Fibroblast of the aortic adventitia (primary cell): ENCODE data around the gene PRKAG3. TPM values are rescaled to one million over a fixed set of nuclear protein-coding genes. Genes with fewer than 3 reads are reported as not detected.
A peak's percentile ranks its signal among the peaks of the same experiment; 100 is the strongest.

ENCODE experiments used
- DNase-seq: peaks from one replicate; pipeline ENCODE4 v3.0.0-alpha.2; 2010; ENCODE audit warnings: low read depth
- H3K4me3 ChIP-seq: 2 replicates; pipeline ENCODE4 v1.5.1; 2011; ENCODE audit warnings: low read depth, mild to moderate bottlenecking, control low read depth, low read length, moderate library complexity
- total RNA-seq: library from RNA; depleted of rRNA; stranded (reverse); fragments of >200 nt; gene quantifications from 2 replicates; pipeline ENCODE4 v1.2.3, GENCODE V29; 2012; ENCODE audit warnings: low replicate concordance
- TF ChIP-seq, protein P1 (sequence below): IDR thresholded peaks from 2 replicates; pipeline ENCODE4 v1.5.1; 2011; ENCODE audit warnings: mild to moderate bottlenecking, low read length, control low read depth, inconsistent platforms; ENCODE audit not compliant: insufficient read depth

Gene PRKAG3
- total RNA-seq, 1 donor: 0.18 TPM

DNA sequence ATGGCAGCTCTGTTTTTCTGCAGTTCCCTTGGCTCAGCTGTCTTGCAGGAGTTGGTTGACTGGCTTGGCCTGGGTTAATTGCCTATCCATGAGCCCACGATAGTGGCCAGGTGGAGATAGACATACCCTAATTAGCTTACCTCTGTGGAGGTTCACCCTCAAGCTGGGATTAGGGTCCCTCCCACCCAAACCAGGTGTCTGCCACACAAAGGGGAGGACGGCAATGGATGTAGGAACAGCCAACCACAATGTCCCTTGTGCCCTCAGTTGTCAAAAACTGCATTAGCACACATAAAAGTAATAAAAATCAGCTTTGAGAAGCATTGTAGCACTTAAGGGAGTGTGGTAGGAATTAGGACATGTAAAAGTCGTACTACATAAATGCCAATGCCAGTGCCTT, 45.5 kb downstream of the PRKAG3 start:
- TF ChIP-seq, protein P1, sequence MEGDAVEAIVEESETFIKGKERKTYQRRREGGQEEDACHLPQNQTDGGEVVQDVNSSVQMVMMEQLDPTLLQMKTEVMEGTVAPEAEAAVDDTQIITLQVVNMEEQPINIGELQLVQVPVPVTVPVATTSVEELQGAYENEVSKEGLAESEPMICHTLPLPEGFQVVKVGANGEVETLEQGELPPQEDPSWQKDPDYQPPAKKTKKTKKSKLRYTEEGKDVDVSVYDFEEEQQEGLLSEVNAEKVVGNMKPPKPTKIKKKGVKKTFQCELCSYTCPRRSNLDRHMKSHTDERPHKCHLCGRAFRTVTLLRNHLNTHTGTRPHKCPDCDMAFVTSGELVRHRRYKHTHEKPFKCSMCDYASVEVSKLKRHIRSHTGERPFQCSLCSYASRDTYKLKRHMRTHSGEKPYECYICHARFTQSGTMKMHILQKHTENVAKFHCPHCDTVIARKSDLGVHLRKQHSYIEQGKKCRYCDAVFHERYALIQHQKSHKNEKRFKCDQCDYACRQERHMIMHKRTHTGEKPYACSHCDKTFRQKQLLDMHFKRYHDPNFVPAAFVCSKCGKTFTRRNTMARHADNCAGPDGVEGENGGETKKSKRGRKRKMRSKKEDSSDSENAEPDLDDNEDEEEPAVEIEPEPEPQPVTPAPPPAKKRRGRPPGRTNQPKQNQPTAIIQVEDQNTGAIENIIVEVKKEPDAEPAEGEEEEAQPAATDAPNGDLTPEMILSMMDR: no peak
- H3K4me3 ChIP-seq: no peak overlapping the region
- DNase-seq: no peak

DNA sequence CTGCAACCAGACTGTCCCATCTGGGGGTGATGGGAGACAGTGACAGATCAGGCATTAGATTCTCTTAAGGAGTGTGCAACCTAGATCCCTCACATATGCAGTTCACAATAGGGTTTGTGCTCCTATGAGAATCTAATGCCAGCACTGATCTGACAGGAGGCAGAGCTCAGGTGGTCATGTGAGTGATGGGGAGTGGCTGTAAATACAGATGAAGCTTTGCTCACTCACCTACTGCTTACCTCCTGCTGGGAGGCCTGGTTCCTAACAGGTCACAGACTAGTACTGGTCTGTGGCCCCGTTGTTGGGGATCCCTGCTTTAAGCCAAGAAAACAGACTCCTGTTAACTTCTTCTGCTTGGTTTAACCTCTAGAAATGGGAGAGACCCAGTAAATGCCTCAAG, 46.5 kb downstream of the PRKAG3 start:
- H3K4me3 ChIP-seq: no peak overlapping the region
- TF ChIP-seq, protein P1: no peak
- no peak for DNase-seq

DNA sequence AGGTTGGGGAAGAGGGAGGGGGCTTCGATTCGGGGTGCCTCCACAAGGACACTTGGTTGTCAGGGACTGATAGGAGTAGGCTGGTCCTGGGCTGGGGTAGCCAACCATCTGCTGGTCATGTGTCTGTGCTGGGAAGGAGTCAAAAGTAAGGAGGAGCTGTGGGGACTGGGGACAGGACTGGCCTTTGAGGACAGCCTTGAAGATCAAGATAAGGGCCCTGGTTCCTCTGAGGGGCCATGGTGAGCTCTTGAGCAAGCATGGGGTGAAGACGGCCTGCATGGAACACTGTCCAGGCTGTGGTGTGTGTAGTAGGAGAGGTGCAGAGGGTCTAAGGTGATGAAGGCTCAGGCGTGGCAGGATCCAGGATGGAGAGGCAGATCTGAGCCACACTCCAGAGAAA, 47.9 kb downstream of the PRKAG3 start:
- no peak for DNase-seq
- TF ChIP-seq, protein P1: no peak
- H3K4me3 ChIP-seq: no peak overlapping the region

DNA sequence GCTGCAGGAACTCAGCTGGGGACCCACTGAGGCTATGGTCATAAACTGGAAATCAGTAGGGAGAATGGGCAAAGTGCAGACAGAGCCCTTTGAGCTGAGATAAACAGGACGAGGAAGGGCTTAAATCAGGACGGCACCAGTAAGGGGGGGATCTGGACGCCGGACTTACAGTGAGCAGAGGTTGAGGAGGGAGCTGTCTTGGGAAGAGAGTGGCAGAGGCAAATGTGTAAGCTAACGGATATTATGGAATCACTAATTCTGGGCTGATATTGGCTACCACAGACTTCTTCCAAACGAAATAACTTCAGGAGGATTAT, 49.1 kb downstream of the PRKAG3 start:
- peak; percentile 5 for DNase-seq
- TF ChIP-seq, protein P1: no peak
- H3K4me3 ChIP-seq: peak overlapping the region; percentile 55

DNA sequence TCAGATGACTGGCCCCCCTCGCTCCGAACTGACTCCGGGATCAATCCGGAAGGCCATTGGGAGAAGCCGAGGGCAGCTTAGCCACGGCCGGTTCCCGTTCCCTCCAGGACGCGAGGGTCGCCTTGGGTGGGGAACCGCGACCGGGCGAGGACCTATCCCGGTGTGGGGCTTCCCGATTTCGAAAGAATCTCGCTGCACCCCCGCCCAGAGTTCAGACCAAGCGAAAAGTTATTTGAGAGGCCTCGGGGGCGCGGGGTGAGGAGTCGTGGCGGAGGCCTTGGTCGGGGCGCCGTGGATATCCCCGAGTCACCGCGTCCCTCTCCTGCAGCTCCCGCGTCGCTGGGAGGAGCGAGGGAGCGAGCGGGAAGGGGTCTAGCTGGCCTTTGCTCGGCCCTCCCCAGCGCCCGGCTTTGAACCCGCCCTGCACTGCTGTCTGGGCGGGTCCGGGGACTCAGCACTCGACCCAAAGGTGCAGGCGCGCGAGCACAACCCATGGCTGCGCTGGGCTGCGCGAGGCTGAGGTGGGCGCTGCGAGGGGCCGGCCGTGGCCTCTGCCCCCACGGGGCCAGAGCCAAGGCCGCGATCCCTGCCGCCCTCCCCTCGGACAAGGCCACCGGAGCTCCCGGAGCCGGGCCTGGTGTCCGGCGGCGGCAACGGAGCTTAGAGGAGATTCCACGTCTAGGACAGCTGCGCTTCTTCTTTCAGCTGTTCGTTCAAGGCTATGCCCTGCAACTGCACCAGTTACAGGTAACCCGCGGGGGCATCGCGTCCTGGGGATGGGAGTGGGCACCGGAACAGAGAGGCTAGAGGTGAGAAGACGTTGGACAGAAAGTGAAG, 49.7 kb downstream of the PRKAG3 start, which contains the start of gene CYP27A1:
Gene CYP27A1 (plus strand): TSS at position 457 of the 837 bp plus-strand sequence. CDS start 36 bp downstream, at position 493.
- peak; percentile 8 for DNase-seq
- peak within 1 kb of the TSS; percentile 55 for H3K4me3 ChIP-seq
- TF ChIP-seq, protein P1: no peak

DNA sequence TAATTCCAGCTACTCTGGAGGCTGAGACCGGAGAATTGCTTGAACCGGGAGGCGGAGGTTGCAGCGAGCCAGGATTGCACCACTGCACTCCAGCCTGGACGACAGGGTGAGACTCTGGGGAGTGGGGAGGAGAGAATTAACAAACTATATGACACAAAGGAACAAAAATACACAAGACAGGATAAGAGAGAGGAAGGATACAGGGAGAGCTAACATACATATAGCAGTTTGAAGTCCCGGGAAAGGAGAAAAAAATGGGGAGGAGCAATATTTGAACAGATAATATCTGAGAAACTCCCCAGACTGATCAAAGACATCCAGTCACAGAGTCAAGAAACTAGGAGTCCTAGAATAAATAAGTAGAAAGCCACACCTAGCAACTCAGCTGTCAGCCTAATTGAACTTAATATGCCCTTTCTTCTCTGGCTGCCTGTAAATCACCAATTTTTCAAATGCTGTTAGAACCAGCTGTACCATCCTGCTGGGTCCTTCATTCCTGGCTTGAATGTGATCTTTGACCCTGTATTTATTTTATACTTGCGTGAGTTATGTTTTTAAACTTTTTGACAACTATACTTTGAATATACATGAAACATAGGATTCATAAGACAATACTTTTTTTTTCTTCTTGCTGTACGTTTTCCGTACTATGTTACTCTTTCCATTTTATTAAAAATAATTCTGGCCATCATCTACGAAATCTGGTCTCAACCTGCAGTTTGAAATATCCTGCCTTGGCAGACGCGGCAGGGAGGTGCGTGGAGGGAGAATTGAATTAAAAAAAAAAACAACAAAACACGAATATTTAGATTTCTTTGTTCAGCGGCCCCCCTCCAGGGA, 50.5 kb downstream of the PRKAG3 start:
- peak overlapping the region; percentile 55 for H3K4me3 ChIP-seq
- TF ChIP-seq, protein P1: no peak
- DNase-seq: peak; percentile 7
